Smooth muscle cell (in vitro differentiated cells): ENCODE results near the gene CA5B. TPM values are rescaled to one million over a fixed set of nuclear protein-coding genes. Genes with fewer than 3 reads are reported as not detected.

ENCODE experiments used
- DNase-seq: peaks from one replicate; lab custom pipeline; 2025; ENCODE audit not compliant: unreplicated experiment; lab: John Stamatoyannopoulos, UW
- H2AFZ ChIP-seq: fragments of 200-600 bp; sonication (generic); 2 replicates; pipeline ENCODE4 v1.6.0; 2016; ENCODE audit warnings: antibody characterized with exemption, low read depth, mild to moderate bottlenecking
- H3F3A ChIP-seq: fragments of 200-600 bp; sonication (generic); 2 replicates; pipeline ENCODE4 v1.6.0; 2017; ENCODE audit warnings: antibody characterized with exemption, low read depth
- H3K27ac ChIP-seq: fragments of 200-600 bp; sonication (generic); 2 replicates; pipeline ENCODE4 v1.5.1; 2016; ENCODE audit warnings: low read depth, mild to moderate bottlenecking
- H3K27me3 ChIP-seq: fragments of 200-600 bp; sonication (generic); 2 replicates; pipeline ENCODE4 v1.6.1; 2016; ENCODE audit warnings: low read depth, mild to moderate bottlenecking
- H3K36me3 ChIP-seq: fragments of 200-600 bp; sonication (generic); 2 replicates; pipeline ENCODE4 v1.5.1; 2016; ENCODE audit warnings: low read depth
- H3K4me1 ChIP-seq: fragments of 200-600 bp; sonication (generic); 2 replicates; pipeline ENCODE4 v1.5.1; 2016; ENCODE audit warnings: low read depth
- H3K4me2 ChIP-seq: fragments of 200-600 bp; sonication (generic); 2 replicates; pipeline ENCODE4 v1.6.0; 2016; ENCODE audit warnings: mild to moderate bottlenecking
- H3K4me3 ChIP-seq: fragments of 200-600 bp; sonication (generic); 2 replicates; pipeline ENCODE4 v1.5.1; 2016; ENCODE audit warnings: mild to moderate bottlenecking
- H3K79me2 ChIP-seq: fragments of 200-600 bp; sonication (generic); 2 replicates; pipeline ENCODE4 v1.6.0; 2016; ENCODE audit warnings: low read depth, mild to moderate bottlenecking
- H3K9ac ChIP-seq: fragments of 200-600 bp; sonication (generic); 2 replicates; pipeline ENCODE4 v1.6.0; 2016; ENCODE audit warnings: low read depth
- H3K9me3 ChIP-seq: fragments of 200-600 bp; sonication (generic); replicated peaks from 2 replicates; pipeline ENCODE4 v1.5.1; 2016; ENCODE audit warnings: low read depth
- H4K20me1 ChIP-seq: fragments of 200-600 bp; sonication (generic); 2 replicates; pipeline ENCODE4 v1.6.0; 2016; ENCODE audit warnings: low read depth
- WGBS: methylation state at CpG from one replicate; pipeline ENCODE4 v1.1.7; 2016; ENCODE audit warnings: low lambda C conversion rate; 5-methylcytosine and 5-hydroxymethylcytosine counted together
- polyA plus RNA-seq: library from polyadenylated mRNA; unstranded; fragments of >200 nt; fragmentation: Nextera tagmentation; extraction: Ambion mirVana; gene quantifications from 2 replicates; pipeline ENCODE4 v1.2.1, GENCODE V29; 2016
- total RNA-seq: library from RNA; depleted of rRNA; stranded (reverse); fragments of >200 nt; gene quantifications from 2 replicates; pipeline ENCODE4 v1.2.3, GENCODE V29; 2014
- TF ChIP-seq, protein P1 (sequence below): fragments of 200-600 bp; sonication (generic); IDR thresholded peaks from 2 replicates; pipeline ENCODE4 v1.5.1; 2017; ENCODE audit warnings: borderline replicate concordance, mild to moderate bottlenecking, antibody characterized with exemption; ENCODE audit not compliant: insufficient read depth, poor library complexity, severe bottlenecking

The CA5B gene
- total and polyA plus RNA-seq, 2 experiments from 2014 or later = 10.1 to 10.3 TPM

DNA sequence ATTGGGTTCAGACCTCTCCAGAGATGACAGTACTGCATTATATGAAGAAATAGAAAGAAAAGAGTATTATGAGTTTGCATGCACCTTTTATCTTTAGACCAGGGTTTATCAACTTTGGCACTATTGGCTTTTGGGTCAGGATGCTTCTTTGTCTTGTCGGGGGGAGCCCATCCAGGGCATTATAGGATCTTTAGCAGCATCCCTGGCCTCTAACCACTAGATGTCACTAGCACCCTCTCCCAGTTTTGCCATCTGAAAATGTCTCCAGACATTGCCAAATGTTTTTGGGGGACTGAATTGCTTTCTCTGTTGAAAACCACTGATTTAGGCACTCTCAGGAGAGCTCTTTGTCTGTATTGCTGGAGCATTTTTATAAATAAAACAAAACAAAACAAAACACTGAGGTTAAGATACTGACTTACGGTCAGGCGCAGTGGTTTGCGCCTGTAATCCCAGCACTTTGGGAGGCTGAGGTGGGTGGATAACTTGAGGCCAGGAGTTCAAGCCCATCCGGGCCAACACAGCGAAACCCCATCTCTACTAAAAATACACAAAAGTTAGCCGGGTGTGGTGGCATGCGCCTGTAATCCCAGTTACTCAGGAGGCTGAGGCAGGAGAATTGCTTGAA is 23.6 kb downstream of the CA5B start:
- no peak overlapping the region for H3K4me2 ChIP-seq
- H3K27ac ChIP-seq = no peak overlapping the region
- TF ChIP-seq, protein P1, sequence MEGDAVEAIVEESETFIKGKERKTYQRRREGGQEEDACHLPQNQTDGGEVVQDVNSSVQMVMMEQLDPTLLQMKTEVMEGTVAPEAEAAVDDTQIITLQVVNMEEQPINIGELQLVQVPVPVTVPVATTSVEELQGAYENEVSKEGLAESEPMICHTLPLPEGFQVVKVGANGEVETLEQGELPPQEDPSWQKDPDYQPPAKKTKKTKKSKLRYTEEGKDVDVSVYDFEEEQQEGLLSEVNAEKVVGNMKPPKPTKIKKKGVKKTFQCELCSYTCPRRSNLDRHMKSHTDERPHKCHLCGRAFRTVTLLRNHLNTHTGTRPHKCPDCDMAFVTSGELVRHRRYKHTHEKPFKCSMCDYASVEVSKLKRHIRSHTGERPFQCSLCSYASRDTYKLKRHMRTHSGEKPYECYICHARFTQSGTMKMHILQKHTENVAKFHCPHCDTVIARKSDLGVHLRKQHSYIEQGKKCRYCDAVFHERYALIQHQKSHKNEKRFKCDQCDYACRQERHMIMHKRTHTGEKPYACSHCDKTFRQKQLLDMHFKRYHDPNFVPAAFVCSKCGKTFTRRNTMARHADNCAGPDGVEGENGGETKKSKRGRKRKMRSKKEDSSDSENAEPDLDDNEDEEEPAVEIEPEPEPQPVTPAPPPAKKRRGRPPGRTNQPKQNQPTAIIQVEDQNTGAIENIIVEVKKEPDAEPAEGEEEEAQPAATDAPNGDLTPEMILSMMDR = peak; percentile 76
- no peak overlapping the region for H3K4me3 ChIP-seq
- DNase-seq = no peak
- no peak overlapping the region for H3K9ac ChIP-seq
- no peaks in the 10 kb centered on the region for H3K9me3 ChIP-seq
- H3K27me3 ChIP-seq = no peaks in the 10 kb centered on the region
- H3F3A ChIP-seq = no peaks in the 10 kb centered on the region
- H2AFZ ChIP-seq = no peak overlapping the region
- no peaks in the 10 kb centered on the region for H4K20me1 ChIP-seq
- H3K4me1 ChIP-seq = no peaks in the 10 kb centered on the region
- no peaks in the 10 kb centered on the region for H3K36me3 ChIP-seq
- H3K79me2 ChIP-seq = no peaks in the 10 kb centered on the region
- 83% methylated on average over 8 of the region's 8 CpGs for WGBS

GRCh38 chrX:15769300-15769954 is 31.4 kb downstream of the CA5B start:
- peaks cover 6% of the 10 kb centered on the region for H3K4me1 ChIP-seq
- H3K9me3 ChIP-seq = no peaks in the 10 kb centered on the region
- WGBS = 50% methylated on average over 4 of the region's 4 CpGs
- H3K27me3 ChIP-seq = no peaks in the 10 kb centered on the region
- no peak for DNase-seq
- no peaks in the 10 kb centered on the region for H4K20me1 ChIP-seq
- no peak overlapping the region for H3K9ac ChIP-seq
- H3K36me3 ChIP-seq = no peaks in the 10 kb centered on the region
- H3F3A ChIP-seq = no peaks in the 10 kb centered on the region
- TF ChIP-seq, protein P1 = no peak
- no peaks in the 10 kb centered on the region for H3K79me2 ChIP-seq
- H3K27ac ChIP-seq = no peak overlapping the region
- H3K4me2 ChIP-seq = no peak overlapping the region
- H3K4me3 ChIP-seq = no peak overlapping the region
- H2AFZ ChIP-seq = no peak overlapping the region

- Histone ChIP-seq H3K4me2 (no peak overlapping the region), H3K4me3 (no peak overlapping the region), H3K79me2 (no peaks in the 10 kb centered on the region), H3K4me1 (no peaks in the 10 kb centered on the region), H4K20me1 (no peaks in the 10 kb centered on the region), H3K27ac (no peak overlapping the region), H3F3A (no peaks in the 10 kb centered on the region), H3K27me3 (no peaks in the 10 kb centered on the region), H3K9me3 (no peaks in the 10 kb centered on the region), H3K9ac (no peak overlapping the region), H3K36me3 (peaks cover 4% of the 10 kb centered on the region), H2AFZ (no peak overlapping the region)
- 91% methylated on average over 13 of the region's 13 CpGs for WGBS
- TF ChIP-seq, protein P1 = no peak
- no peak for DNase-seq
Measured at GRCh38 chrX:15781961-15782699, 44.1 kb downstream of the CA5B start.
